GM12878 (cell line): ENCODE measurements around the gene MRPL39. TPM values are rescaled to one million over a fixed set of nuclear protein-coding genes. Genes with fewer than 3 reads are reported as not detected.

Experiments used
- ATAC-seq: fragments of 200-7000 bp; cut with Tn5 transposase; 3 replicates; pipeline ENCODE4 v1.9.1; 2020; ENCODE audit warnings: mild to moderate bottlenecking, moderate library complexity
- BruUV-seq: library from RNA; stranded (reverse); fragments of 400-500 nt; replicated peaks from 2 replicates; lab custom pipeline; 2021; lab: Mats Ljungman, UMichigan
- CTCF ChIA-PET: fragments of 300-600 bp; sonication (Branson Sonifier 250); formaldehyde crosslinking; extraction: SDS; loops from one replicate; lab custom pipeline; 2021; ENCODE audit warnings: inconsistent platforms; lab: Yijun Ruan, JAX
- POLR2A ChIA-PET: fragments of 350-600 bp; formaldehyde crosslinking; extraction: SDS; loops from one replicate; lab custom pipeline; 2021; ENCODE audit warnings: inconsistent platforms; lab: Charles Lee
- RAD21 ChIA-PET: fragments of 300-600 bp; sonication (Branson Sonifier 250); formaldehyde crosslinking; loops from one replicate; lab custom pipeline; 2023; ENCODE audit warnings: antibody characterized with exemption; ENCODE audit not compliant: unreplicated experiment; lab: Charles Lee
- SMC1A ChIA-PET: fragments of 300-600 bp; sonication (Branson Sonifier 250); formaldehyde crosslinking; loops from one replicate; lab custom pipeline; 2023; ENCODE audit not compliant: unreplicated experiment, uncharacterized antibody; lab: Charles Lee
- DNase-seq: peaks from one replicate; pipeline ENCODE4 v3.0.0-alpha.2; 2011; ENCODE audit warnings: low read depth, low spot score
- FAIRE-seq: peaks from 3 replicates; lab custom pipeline; 2011; peaks lifted over from hg19 to GRCh38; lab: Jason Lieb, UNC
- H2AFZ ChIP-seq: 2 replicates; pipeline ENCODE4 v1.6.0; 2011; ENCODE audit warnings: low read depth, low read length, control low read depth; ENCODE audit not compliant: control insufficient read depth
- H3K27ac ChIP-seq: 2 replicates; pipeline ENCODE4 v1.5.1; 2011; ENCODE audit warnings: control low read depth; ENCODE audit not compliant: control insufficient read depth, insufficient read depth
- H3K27me3 ChIP-seq, 2 experiments: replicated peaks in 1 of 2; 2 replicates each; pipeline versions ENCODE4 v1.6.0 to v1.6.1; 2011; ENCODE audit warnings: low read length in 1 of 2; ENCODE audit not compliant: control insufficient read depth in 2 of 2, insufficient read depth in 2 of 2
- H3K36me3 ChIP-seq, 2 experiments: 2 replicates each; pipeline ENCODE4 v1.5.1; 2011; ENCODE audit warnings: low read length in 1 of 2; ENCODE audit not compliant: control insufficient read depth in 2 of 2, insufficient read depth in 2 of 2
- H3K4me1 ChIP-seq: 2 replicates; pipeline ENCODE4 v1.6.1; 2011; ENCODE audit warnings: mild to moderate bottlenecking, low read length, moderate library complexity, mixed read lengths; ENCODE audit not compliant: control insufficient read depth, insufficient read depth
- H3K4me2 ChIP-seq: 2 replicates; pipeline ENCODE4 v1.6.0; 2011; ENCODE audit warnings: control low read depth; ENCODE audit not compliant: control insufficient read depth, insufficient read depth
- H3K4me3 ChIP-seq: fragments of 200-600 bp; sonication (generic); 2 replicates; pipeline ENCODE4 v1.5.1; 2016
- H3K79me2 ChIP-seq: 2 replicates; pipeline ENCODE4 v1.6.0; 2011; ENCODE audit warnings: low read length; ENCODE audit not compliant: control insufficient read depth, insufficient read depth
- H3K9ac ChIP-seq: 2 replicates; pipeline ENCODE4 v1.8.0; 2011; ENCODE audit warnings: low read length, control low read depth, mixed read lengths; ENCODE audit not compliant: control insufficient read depth, insufficient read depth
- H3K9me3 ChIP-seq: replicated peaks from 3 replicates; pipeline ENCODE4 v1.5.1; 2011; ENCODE audit warnings: mild to moderate bottlenecking, low read length; ENCODE audit not compliant: control insufficient read depth, insufficient read depth
- H4K20me1 ChIP-seq: 2 replicates; pipeline ENCODE4 v1.6.0; 2011; ENCODE audit not compliant: control insufficient read depth, insufficient read depth
- CEBPB ChIP-seq, 2 experiments: fragments of 150-350 bp in 1 of 2; IDR thresholded peaks; 2 replicates each; pipeline ENCODE4 v1.6.1; 2012 to 2014; ENCODE audit warnings: low read depth in 2 of 2, low read length in 2 of 2, borderline replicate concordance in 1 of 2, inconsistent platforms in 1 of 2
- E2F8 ChIP-seq: fragments of 450-650 bp; IDR thresholded peaks from 2 replicates; pipeline ENCODE4 v1.6.1; 2018; ENCODE audit warnings: mild to moderate bottlenecking, low read depth, moderate library complexity; ENCODE audit not compliant: partially characterized antibody
- IRF4 ChIP-seq: IDR thresholded peaks from 2 replicates; pipeline ENCODE4 v1.6.1; 2011; ENCODE audit warnings: low read depth, low read length
- KAT2A ChIP-seq: conservative IDR thresholded peaks from 2 replicates; pipeline ENCODE4 v1.6.1; 2011; ENCODE audit warnings: low read depth, low read length; ENCODE audit not compliant: control insufficient read depth
- MTA3 ChIP-seq: IDR thresholded peaks from 2 replicates; pipeline ENCODE4 v1.6.1; 2012; ENCODE audit warnings: low read length, inconsistent platforms, borderline replicate concordance
- MYC ChIP-seq: IDR thresholded peaks from 2 replicates; pipeline ENCODE4 v1.6.1; 2011; ENCODE audit warnings: mild to moderate bottlenecking, low read length, moderate library complexity, inconsistent platforms; ENCODE audit not compliant: insufficient read depth, insufficient replicate concordance, insufficient read length, severe bottlenecking
- NFIC ChIP-seq: IDR thresholded peaks from 2 replicates; pipeline ENCODE4 v1.6.1; 2012; ENCODE audit warnings: low read depth, mild to moderate bottlenecking, inconsistent platforms, low read length, moderate library complexity
- NR2C1 ChIP-seq: fragments of 450-650 bp; IDR thresholded peaks from 2 replicates; pipeline ENCODE4 v1.6.1; 2017; ENCODE audit warnings: antibody characterized with exemption, mild to moderate bottlenecking, moderate library complexity
- PBX3 ChIP-seq: IDR thresholded peaks from 2 replicates; pipeline ENCODE4 v1.6.1; 2011; ENCODE audit warnings: mild to moderate bottlenecking, low read depth, low read length, moderate library complexity; ENCODE audit not compliant: insufficient replicate concordance
- PKNOX1 ChIP-seq: fragments of 450-650 bp; IDR thresholded peaks from 2 replicates; pipeline ENCODE4 v1.6.1; 2016; ENCODE audit warnings: mild to moderate bottlenecking
- PML ChIP-seq: IDR thresholded peaks from 2 replicates; pipeline ENCODE4 v1.6.1; 2012; ENCODE audit warnings: low read length, inconsistent platforms
- POU2F2 ChIP-seq: IDR thresholded peaks from 3 replicates; pipeline ENCODE4 v1.6.1; 2011; ENCODE audit warnings: low read depth, mild to moderate bottlenecking, low read length, borderline replicate concordance
- STAT3 ChIP-seq: IDR thresholded peaks from 2 replicates; pipeline ENCODE4 v1.6.1; 2011; ENCODE audit warnings: low read depth, low read length, improper control_type of control experiment
- TCF12 ChIP-seq: IDR thresholded peaks from 2 replicates; pipeline ENCODE4 v1.6.1; 2011; ENCODE audit warnings: low read depth, mild to moderate bottlenecking, low read length
- YY1 ChIP-seq: IDR thresholded peaks from 2 replicates; pipeline ENCODE4 v1.6.1; 2011; ENCODE audit warnings: low read depth, mild to moderate bottlenecking, low read length
- ZNF207 ChIP-seq: fragments of 450-650 bp; IDR thresholded peaks from 2 replicates; pipeline ENCODE4 v1.6.1; 2014; ENCODE audit warnings: antibody characterized with exemption, mild to moderate bottlenecking, borderline replicate concordance
- WGBS: methylation state at CpG from one replicate; pipeline ENCODE4 v1.1.6; 2016; ENCODE audit warnings: low lambda C conversion rate; ENCODE audit not compliant: insufficient replicate concordance, insufficient coverage; ENCODE audit errors: missing lambda C conversion rate; 5-methylcytosine and 5-hydroxymethylcytosine counted together
- in situ Hi-C: fragments of 300-500 bp; cut with MboI; formaldehyde crosslinking; loops from 9 replicates; pipeline ENCODE4 v1.14.3; 2018; ENCODE audit warnings: mixed read lengths
- intact Hi-C: fragments of 100-400 bp; cut with micrococcal nuclease; formaldehyde crosslinking; loops from one replicate; pipeline ENCODE4 v1.14.2; 2022; ENCODE audit not compliant: unreplicated experiment
- polyA plus RNA-seq, 11 experiments: library from polyadenylated mRNA; depleted of rRNA in 4 of 11; unstranded in 6 of 11; stranded (reverse) in 5 of 11; fragments of >200 nt; fragmentation: Nextera tagmentation in 4 of 11; fragmentation: Illumina TruSeq in 1 of 11; extraction: Ambion mirVana in 4 of 11; extraction: Trizol in 1 of 11; gene quantifications; 1 replicate in 1 of 11; 2 replicates in 10 of 11; pipeline versions ENCODE4 v1.2.1 to v1.2.3, GENCODE V29; 2011 to 2016; ENCODE audit warnings: inconsistent platforms in 2 of 11, missing spikeins in 2 of 11, low read depth in 1 of 11
- total RNA-seq, 4 experiments: library from RNA; depleted of rRNA in 3 of 4; stranded (reverse); fragments of >200 nt in 3 of 4; fragmentation: Illumina TruSeq in 1 of 4; extraction: Trizol in 1 of 4; gene quantifications; 2 replicates each; pipeline versions ENCODE4 v1.2.1 to v1.2.3, GENCODE V29; 2013 to 2021
- TF ChIP-seq, protein P1 (sequence below): fragments of 450-650 bp; IDR thresholded peaks from 2 replicates; pipeline ENCODE4 v1.6.1; 2016; ENCODE audit warnings: mild to moderate bottlenecking

MRPL39 gene
- total and polyA plus RNA-seq, 10 of the 15 experiments (the other 5 are each of a cell fraction or from before 2014, with no cell fraction given): 68.8 to 292 (median 120) TPM

DNA sequence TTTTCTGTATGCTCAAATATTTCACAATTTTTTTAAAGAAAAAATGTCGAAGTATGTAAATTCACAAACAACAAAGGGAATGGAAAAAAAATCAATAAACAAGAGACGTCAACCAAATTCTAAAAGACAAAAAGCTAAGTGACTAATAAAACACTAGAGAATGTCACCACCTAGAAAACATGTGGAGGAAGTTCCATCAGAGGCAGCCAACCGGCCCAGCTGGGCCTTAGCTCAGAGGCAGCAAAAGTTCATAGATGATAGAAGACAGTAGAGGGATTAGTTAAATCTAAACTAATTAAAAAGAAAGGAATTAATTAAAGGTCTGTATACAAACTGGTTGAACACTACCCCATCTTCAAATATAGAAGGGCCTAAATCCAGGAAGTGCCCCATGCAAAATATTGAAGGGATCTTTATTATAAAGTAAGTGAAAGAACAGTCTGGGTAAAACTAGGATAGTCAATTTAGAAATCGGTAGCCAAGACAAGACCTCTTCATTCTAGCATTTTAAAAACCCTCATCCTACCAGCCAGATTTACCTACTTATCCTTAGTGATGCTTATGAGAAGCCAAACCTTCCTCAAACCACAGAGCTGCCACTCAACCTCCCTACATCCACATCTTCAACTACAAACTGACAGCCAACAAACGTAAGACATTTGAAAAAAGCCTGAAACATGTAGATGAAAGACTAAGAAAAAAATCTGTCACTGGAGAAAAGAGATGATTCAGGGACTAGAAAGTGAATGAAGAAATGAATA, 23.7 kb downstream of the MRPL39 start:
- Histone ChIP-seq H3K36me3 (peaks cover 0 to 8% of the 10 kb centered on the region in 2 experiments; a peak in 2 of 4 replicates), H3K9ac (no peak overlapping the region), H3K27ac (no peak overlapping the region), H3K79me2 (no peaks in the 10 kb centered on the region; the same call in 1 of the 2 replicates), H3K4me3 (no peak overlapping the region), H3K4me1 (no peaks in the 10 kb centered on the region), H2AFZ (no peak overlapping the region), H3K27me3 (no peaks in the 10 kb centered on the region), H4K20me1 (no peaks in the 10 kb centered on the region), H3K4me2 (no peak overlapping the region), H3K9me3 (no peaks in the 10 kb centered on the region)
- in situ Hi-C loops: no loop called here
- no TSS peak for BruUV-seq
- WGBS: 42% methylated on average over 5 of the region's 5 CpGs
- ChIA-PET SMC1A (interaction anchor here (1.2 to 1.5 kb wide), 3 partner anchors 21 to 233 kb away, joined by 3 to 4 read pairs (median 3); no protein-coding TSS in a partner anchor), POLR2A (no interaction called here), RAD21 (no interaction called here), CTCF (interaction anchor here (0.6 to 1.4 kb wide), 4 partner anchors 14 to 300 kb away, joined by 3 to 4 read pairs (median 4); no protein-coding TSS in a partner anchor)
- intact Hi-C loops: no loop called here
- ATAC-seq: peak; percentile 15; the same call in 2 of the 3 replicates
- no peak for FAIRE-seq
- DNase-seq: no peak
- TF ChIP-seq, protein P1, sequence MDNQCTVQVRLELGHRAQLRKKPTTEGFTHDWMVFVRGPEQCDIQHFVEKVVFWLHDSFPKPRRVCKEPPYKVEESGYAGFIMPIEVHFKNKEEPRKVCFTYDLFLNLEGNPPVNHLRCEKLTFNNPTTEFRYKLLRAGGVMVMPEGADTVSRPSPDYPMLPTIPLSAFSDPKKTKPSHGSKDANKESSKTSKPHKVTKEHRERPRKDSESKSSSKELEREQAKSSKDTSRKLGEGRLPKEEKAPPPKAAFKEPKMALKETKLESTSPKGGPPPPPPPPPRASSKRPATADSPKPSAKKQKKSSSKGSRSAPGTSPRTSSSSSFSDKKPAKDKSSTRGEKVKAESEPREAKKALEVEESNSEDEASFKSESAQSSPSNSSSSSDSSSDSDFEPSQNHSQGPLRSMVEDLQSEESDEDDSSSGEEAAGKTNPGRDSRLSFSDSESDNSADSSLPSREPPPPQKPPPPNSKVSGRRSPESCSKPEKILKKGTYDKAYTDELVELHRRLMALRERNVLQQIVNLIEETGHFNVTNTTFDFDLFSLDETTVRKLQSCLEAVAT: no peak
- TF ChIP-seq KAT2A: no peak
- no peak for TF ChIP-seq MYC
- TF ChIP-seq CEBPB (IDR thresholded peaks at IDR 0.05; ENCODE audit: borderline replicate concordance in 1 of 2, low read depth in 2 of 2, low read length in 2 of 2): no peak
- TF ChIP-seq TCF12: no peak
- TF ChIP-seq POU2F2: peak; percentile 64; the same call in 2 of the 3 replicates
- peak; percentile 22; the same call in 1 of the 2 replicates for TF ChIP-seq MTA3
- no peak for TF ChIP-seq YY1
- TF ChIP-seq E2F8: no peak
- TF ChIP-seq PKNOX1: peak; percentile 55; the same call in 1 of the 2 replicates
- TF ChIP-seq ZNF207: no peak
- TF ChIP-seq NR2C1: no peak
- TF ChIP-seq PML: peak; percentile 81; the same call in 1 of the 2 replicates
- peak; percentile 37; the same call in 1 of the 2 replicates for TF ChIP-seq NFIC
- TF ChIP-seq STAT3: no peak
- no peak for TF ChIP-seq IRF4
- TF ChIP-seq PBX3: peak; percentile 20
